SU-DHL-6 (cell line): ENCODE results near the gene ACTL8.

Experiments used
- H2AFZ ChIP-seq: fragments of 200-600 bp; sonication (generic); 2 replicates; pipeline ENCODE4 v1.6.1; 2014; ENCODE audit warnings: low read depth, mild to moderate bottlenecking, moderate library complexity, mixed read lengths, antibody characterized with exemption, low read length; ENCODE audit not compliant: severe bottlenecking
- H3F3A ChIP-seq: fragments of 200-600 bp; shearing (Covaris generic); 2 replicates; pipeline ENCODE4 v1.6.0; 2016; ENCODE audit warnings: antibody characterized with exemption, mild to moderate bottlenecking; ENCODE audit not compliant: insufficient read depth
- H3K27ac ChIP-seq: fragments of 200-600 bp; sonication (generic); 2 replicates; pipeline ENCODE4 v1.5.1; 2016; ENCODE audit warnings: low read depth, mild to moderate bottlenecking, low read length, moderate library complexity, mixed read lengths
- H3K27me3 ChIP-seq: fragments of 200-600 bp; sonication (generic), shearing (Covaris generic); 2 replicates; pipeline ENCODE4 v1.6.0; 2014; ENCODE audit warnings: mild to moderate bottlenecking, low read length
- H3K36me3 ChIP-seq: fragments of 200-600 bp; sonication (generic); 2 replicates; pipeline ENCODE4 v1.6.1; 2014; ENCODE audit warnings: mild to moderate bottlenecking, low read length, mixed read lengths
- H3K4me2 ChIP-seq: fragments of 300-600, 200-600 bp; shearing (Covaris generic), sonication (generic); 2 replicates; pipeline ENCODE4 v1.6.0; 2014; ENCODE audit warnings: low read length, low read depth, mild to moderate bottlenecking; ENCODE audit not compliant: poor library complexity, severe bottlenecking
- H3K4me3 ChIP-seq: fragments of 200-600 bp; sonication (generic); 2 replicates; pipeline ENCODE4 v1.5.1; 2014; ENCODE audit warnings: antibody characterized with exemption, low read length, mild to moderate bottlenecking, mixed read lengths; ENCODE audit not compliant: insufficient read depth, poor library complexity, severe bottlenecking
- H3K79me2 ChIP-seq: fragments of 200-600 bp; sonication (generic); 2 replicates; pipeline ENCODE4 v1.6.1; 2014; ENCODE audit warnings: mild to moderate bottlenecking, low read length, moderate library complexity; ENCODE audit not compliant: insufficient read depth
- H3K9ac ChIP-seq: fragments of 200-600 bp; sonication (generic); 2 replicates; pipeline ENCODE4 v1.7.0; 2014; ENCODE audit warnings: mild to moderate bottlenecking, low read length
- H3K9me2 ChIP-seq: fragments of 200-600 bp; sonication (generic); replicated peaks from 2 replicates; pipeline ENCODE4 v1.6.1; 2014; ENCODE audit warnings: low read length; ENCODE audit not compliant: insufficient read depth
- H3K9me3 ChIP-seq: fragments of 200-600 bp; sonication (generic); 2 replicates; pipeline ENCODE4 v1.6.1; 2014; ENCODE audit warnings: low read length, mixed read lengths; ENCODE audit not compliant: insufficient read depth
- H4K20me1 ChIP-seq: fragments of 200-600 bp; sonication (generic); 2 replicates; pipeline ENCODE4 v1.6.1; 2014; ENCODE audit warnings: low read depth, mild to moderate bottlenecking, antibody characterized with exemption, low read length, moderate library complexity, mixed read lengths
- CTCF ChIP-seq: fragments of 200-600 bp; sonication (generic); IDR thresholded peaks from one replicate; pipeline ENCODE4 v1.5.1; 2017; ENCODE audit warnings: antibody characterized with exemption, mild to moderate bottlenecking, low read length, moderate library complexity; ENCODE audit not compliant: insufficient read depth, poor library complexity, severe bottlenecking
- EZH2phosphoT487 ChIP-seq: fragments of 200-600 bp; sonication (generic), shearing (Covaris generic); conservative IDR thresholded peaks from 2 replicates; pipeline ENCODE4 v1.6.1; 2018; ENCODE audit warnings: mild to moderate bottlenecking, antibody characterized with exemption, low read length, moderate library complexity, mixed read lengths

ACTL8 gene

DNA sequence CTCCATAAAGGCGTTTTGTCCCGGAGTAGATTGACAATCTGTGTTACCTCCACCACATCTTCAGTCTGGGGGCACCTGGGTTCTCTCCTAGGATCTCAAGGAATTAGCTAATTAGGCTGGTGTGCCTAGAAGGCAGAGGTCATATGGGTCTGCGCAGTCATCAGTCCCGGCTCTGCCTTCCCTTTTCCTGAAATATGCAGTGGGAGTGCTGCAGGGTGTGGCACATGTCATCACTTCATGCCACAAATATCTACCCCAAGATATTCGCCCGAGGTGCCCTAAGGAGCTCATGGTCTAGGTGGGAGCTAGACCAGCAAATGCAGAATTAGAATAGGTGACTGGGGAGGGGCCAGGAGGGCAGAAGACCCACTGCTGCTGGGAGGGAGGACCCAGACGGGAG is 42.9 kb downstream of the ACTL8 start:
- Histone ChIP-seq H4K20me1 (no peaks in the 10 kb centered on the region), H3K79me2 (no peaks in the 10 kb centered on the region), H3K4me2 (no peak overlapping the region), H2AFZ (no peak overlapping the region), H3K27me3 (no peaks in the 10 kb centered on the region), H3F3A (no peaks in the 10 kb centered on the region), H3K36me3 (no peaks in the 10 kb centered on the region), H3K9ac (no peak overlapping the region), H3K9me3 (no peaks in the 10 kb centered on the region), H3K9me2 (no peaks in the 10 kb centered on the region), H3K4me3 (no peak overlapping the region), H3K27ac (no peak overlapping the region)
- TF ChIP-seq CTCF (no peak), EZH2phosphoT487 (no peak)

- Histone ChIP-seq H3K4me3 (no peak overlapping the region), H3K27ac (no peak overlapping the region), H3K27me3 (no peaks in the 10 kb centered on the region), H3K79me2 (no peaks in the 10 kb centered on the region), H3K9ac (no peak overlapping the region), H3K4me2 (no peak overlapping the region), H3K9me3 (no peaks in the 10 kb centered on the region), H4K20me1 (no peaks in the 10 kb centered on the region), H3K36me3 (no peaks in the 10 kb centered on the region), H3K9me2 (no peaks in the 10 kb centered on the region), H2AFZ (no peak overlapping the region), H3F3A (no peaks in the 10 kb centered on the region)
- no peak for TF ChIP-seq EZH2phosphoT487
- TF ChIP-seq CTCF = no peak
Observed at GRCh38 chr1:17798799-17799382, 43.8 kb downstream of the ACTL8 start.

GRCh38 chr1:17799642-17800041 is 44.5 kb downstream of the ACTL8 start:
- H3K27ac ChIP-seq = no peak overlapping the region
- H3K9ac ChIP-seq = no peak overlapping the region
- H3F3A ChIP-seq = no peaks in the 10 kb centered on the region
- TF ChIP-seq CTCF = no peak
- TF ChIP-seq EZH2phosphoT487 = no peak
- no peaks in the 10 kb centered on the region for H3K79me2 ChIP-seq
- H3K9me2 ChIP-seq = no peaks in the 10 kb centered on the region
- H3K27me3 ChIP-seq = no peaks in the 10 kb centered on the region
- no peaks in the 10 kb centered on the region for H4K20me1 ChIP-seq
- no peak overlapping the region for H3K4me2 ChIP-seq
- no peaks in the 10 kb centered on the region for H3K36me3 ChIP-seq
- H3K4me3 ChIP-seq = no peak overlapping the region
- H2AFZ ChIP-seq = no peak overlapping the region
- H3K9me3 ChIP-seq = no peaks in the 10 kb centered on the region
